Measurements from ENCODE around the gene FFAR1.

DNA sequence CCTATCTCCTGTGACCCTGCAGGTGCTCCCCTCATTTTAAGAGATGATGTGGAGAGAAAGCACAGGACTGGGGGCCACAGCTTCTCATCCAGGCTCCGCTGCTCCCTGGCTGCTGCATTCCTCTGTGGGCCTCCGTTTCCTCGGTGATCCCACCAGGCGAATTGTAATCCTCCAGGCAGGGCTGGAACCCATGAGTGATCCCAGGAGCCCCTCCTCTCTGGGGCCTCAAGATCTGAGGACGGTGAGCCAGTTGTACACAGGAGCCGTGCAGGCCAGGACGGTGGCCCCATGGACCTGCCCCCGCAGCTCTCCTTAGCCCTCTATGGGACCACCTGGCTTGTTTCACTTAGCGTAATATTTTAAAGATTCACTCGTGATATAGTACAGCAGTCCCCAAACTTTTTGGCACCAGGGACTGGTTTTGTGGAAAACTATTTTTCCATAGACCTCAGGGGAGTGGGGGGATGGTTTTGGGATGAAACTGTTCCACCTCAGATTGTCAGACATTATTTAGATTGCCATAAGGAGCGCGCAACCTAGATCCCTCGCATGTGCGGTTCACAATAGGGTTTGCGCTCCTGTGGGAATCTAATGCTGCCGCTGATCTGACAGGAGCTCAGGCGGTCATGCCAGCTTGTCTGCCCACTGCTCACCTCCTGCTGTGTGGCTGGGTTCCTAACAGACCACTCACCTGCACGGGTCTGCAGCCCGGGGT, 16.2 kb downstream of the FFAR1 start:
- TF ChIP-seq POLR2AphosphoS5 (IDR thresholded peaks at IDR 0.05; ENCODE audit: low read depth, low read length): no peak
- TF ChIP-seq, protein P1, sequence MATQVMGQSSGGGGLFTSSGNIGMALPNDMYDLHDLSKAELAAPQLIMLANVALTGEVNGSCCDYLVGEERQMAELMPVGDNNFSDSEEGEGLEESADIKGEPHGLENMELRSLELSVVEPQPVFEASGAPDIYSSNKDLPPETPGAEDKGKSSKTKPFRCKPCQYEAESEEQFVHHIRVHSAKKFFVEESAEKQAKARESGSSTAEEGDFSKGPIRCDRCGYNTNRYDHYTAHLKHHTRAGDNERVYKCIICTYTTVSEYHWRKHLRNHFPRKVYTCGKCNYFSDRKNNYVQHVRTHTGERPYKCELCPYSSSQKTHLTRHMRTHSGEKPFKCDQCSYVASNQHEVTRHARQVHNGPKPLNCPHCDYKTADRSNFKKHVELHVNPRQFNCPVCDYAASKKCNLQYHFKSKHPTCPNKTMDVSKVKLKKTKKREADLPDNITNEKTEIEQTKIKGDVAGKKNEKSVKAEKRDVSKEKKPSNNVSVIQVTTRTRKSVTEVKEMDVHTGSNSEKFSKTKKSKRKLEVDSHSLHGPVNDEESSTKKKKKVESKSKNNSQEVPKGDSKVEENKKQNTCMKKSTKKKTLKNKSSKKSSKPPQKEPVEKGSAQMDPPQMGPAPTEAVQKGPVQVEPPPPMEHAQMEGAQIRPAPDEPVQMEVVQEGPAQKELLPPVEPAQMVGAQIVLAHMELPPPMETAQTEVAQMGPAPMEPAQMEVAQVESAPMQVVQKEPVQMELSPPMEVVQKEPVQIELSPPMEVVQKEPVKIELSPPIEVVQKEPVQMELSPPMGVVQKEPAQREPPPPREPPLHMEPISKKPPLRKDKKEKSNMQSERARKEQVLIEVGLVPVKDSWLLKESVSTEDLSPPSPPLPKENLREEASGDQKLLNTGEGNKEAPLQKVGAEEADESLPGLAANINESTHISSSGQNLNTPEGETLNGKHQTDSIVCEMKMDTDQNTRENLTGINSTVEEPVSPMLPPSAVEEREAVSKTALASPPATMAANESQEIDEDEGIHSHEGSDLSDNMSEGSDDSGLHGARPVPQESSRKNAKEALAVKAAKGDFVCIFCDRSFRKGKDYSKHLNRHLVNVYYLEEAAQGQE (IDR thresholded peaks at IDR 0.05; ENCODE audit: insufficient read depth in 1 of 2, low read depth in 2 of 2, low read length in 2 of 2): no peak
- no peak for TF ChIP-seq SIN3A (IDR thresholded peaks at IDR 0.05; ENCODE audit: borderline replicate concordance, insufficient read depth, low read length)
